IMR-90 (cell line): ENCODE results near the gene CACNA2D4.

ENCODE experiments used
- BHLHE40 ChIP-seq: fragments of 150-350 bp; IDR thresholded peaks from 2 replicates; pipeline ENCODE4 v1.6.1; 2016; ENCODE audit warnings: mild to moderate bottlenecking, low read depth, low read length
- CEBPB ChIP-seq: IDR thresholded peaks from 2 replicates; pipeline ENCODE4 v1.6.1; 2012; ENCODE audit warnings: low read depth, low read length, improper control_type of control experiment
- MAFK ChIP-seq: IDR thresholded peaks from 2 replicates; pipeline ENCODE4 v1.6.1; 2012; ENCODE audit warnings: low read depth, low read length, improper control_type of control experiment
- NFE2L2 ChIP-seq: fragments of 150-350 bp; IDR thresholded peaks from 2 replicates; pipeline ENCODE4 v1.6.1; 2016; ENCODE audit warnings: low read depth, mild to moderate bottlenecking, low read length
- POLR2A ChIP-seq: IDR thresholded peaks from 2 replicates; pipeline ENCODE4 v1.6.1; 2012; ENCODE audit warnings: mild to moderate bottlenecking, low read depth, low read length
- RAD21 ChIP-seq: IDR thresholded peaks from 2 replicates; pipeline ENCODE4 v1.6.1; 2012; ENCODE audit warnings: low read length, improper control_type of control experiment
- RCOR1 ChIP-seq: IDR thresholded peaks from 2 replicates; pipeline ENCODE4 v1.6.1; 2012; ENCODE audit warnings: mild to moderate bottlenecking, low read length, improper control_type of control experiment; ENCODE audit not compliant: insufficient replicate concordance
- RFX5 ChIP-seq: IDR thresholded peaks from 2 replicates; pipeline ENCODE4 v1.8.0; 2012; ENCODE audit warnings: low read depth, mild to moderate bottlenecking, low read length, moderate library complexity
- SMC3 ChIP-seq: fragments of 150-350 bp; IDR thresholded peaks from 2 replicates; pipeline ENCODE4 v1.6.1; 2016; ENCODE audit warnings: low read depth, mild to moderate bottlenecking, antibody characterized with exemption, low read length, moderate library complexity
- TF ChIP-seq, protein P1 (sequence below): fragments of 150-350 bp; IDR thresholded peaks from 2 replicates; pipeline ENCODE4 v1.6.1; 2017; ENCODE audit warnings: mild to moderate bottlenecking, antibody characterized with exemption, low read length, low read depth
- TF ChIP-seq, protein P2 (sequence below): conservative IDR thresholded peaks from 2 replicates; pipeline ENCODE4 v1.5.1; 2012; ENCODE audit warnings: mild to moderate bottlenecking, low read depth, low read length, improper control_type of control experiment
- TF ChIP-seq, protein P3 (sequence below): fragments of 150-350 bp; IDR thresholded peaks from 2 replicates; pipeline ENCODE4 v1.6.1; 2016; ENCODE audit warnings: low read depth, mild to moderate bottlenecking, low read length, moderate library complexity, borderline replicate concordance

DNA sequence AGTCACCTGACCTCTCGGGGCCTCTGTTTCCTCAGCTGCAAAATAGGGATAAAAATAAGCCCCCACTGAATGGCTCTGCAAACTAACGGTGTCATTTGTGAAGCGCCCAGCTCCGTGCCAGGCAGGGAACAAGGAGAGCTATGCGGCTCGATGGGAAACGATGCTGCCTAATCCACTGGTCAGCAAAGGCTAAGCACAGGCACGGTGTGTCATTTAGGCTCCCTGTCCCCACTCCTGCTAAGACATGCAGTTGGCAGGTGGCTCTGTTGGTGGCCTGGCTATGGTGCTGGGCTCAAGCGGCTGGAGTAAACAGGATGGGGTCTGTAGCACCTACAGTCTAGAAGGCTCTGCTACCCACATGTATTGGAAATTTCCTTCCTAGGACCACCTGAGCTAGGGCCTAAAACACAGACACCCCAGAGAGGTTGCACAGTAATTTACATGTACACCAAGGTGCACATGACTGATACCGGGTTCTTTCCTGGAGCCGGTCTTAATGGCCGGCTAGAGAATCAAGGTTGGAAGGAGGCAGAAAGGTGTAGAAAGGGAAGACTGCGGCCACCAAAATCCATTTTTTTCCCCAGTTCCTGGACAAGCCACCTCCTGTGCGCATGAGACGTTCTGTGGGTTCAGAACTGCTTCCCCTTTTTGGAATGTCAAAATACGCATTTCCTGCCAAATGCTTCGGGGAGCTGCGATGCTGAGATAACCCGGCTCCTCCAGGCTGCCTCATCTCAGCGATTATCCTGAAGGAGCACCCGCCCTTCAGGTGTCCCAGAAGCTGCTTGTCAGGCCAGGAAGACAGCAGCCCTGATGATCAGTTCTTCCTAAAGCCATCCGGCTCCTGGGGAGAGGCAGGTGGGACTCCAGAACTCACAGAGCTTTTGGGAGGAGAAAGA lies 1.0 kb downstream of the CACNA2D4 start:
- TF ChIP-seq, protein P1, sequence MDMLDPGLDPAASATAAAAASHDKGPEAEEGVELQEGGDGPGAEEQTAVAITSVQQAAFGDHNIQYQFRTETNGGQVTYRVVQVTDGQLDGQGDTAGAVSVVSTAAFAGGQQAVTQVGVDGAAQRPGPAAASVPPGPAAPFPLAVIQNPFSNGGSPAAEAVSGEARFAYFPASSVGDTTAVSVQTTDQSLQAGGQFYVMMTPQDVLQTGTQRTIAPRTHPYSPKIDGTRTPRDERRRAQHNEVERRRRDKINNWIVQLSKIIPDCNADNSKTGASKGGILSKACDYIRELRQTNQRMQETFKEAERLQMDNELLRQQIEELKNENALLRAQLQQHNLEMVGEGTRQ = no peak
- TF ChIP-seq, protein P2, sequence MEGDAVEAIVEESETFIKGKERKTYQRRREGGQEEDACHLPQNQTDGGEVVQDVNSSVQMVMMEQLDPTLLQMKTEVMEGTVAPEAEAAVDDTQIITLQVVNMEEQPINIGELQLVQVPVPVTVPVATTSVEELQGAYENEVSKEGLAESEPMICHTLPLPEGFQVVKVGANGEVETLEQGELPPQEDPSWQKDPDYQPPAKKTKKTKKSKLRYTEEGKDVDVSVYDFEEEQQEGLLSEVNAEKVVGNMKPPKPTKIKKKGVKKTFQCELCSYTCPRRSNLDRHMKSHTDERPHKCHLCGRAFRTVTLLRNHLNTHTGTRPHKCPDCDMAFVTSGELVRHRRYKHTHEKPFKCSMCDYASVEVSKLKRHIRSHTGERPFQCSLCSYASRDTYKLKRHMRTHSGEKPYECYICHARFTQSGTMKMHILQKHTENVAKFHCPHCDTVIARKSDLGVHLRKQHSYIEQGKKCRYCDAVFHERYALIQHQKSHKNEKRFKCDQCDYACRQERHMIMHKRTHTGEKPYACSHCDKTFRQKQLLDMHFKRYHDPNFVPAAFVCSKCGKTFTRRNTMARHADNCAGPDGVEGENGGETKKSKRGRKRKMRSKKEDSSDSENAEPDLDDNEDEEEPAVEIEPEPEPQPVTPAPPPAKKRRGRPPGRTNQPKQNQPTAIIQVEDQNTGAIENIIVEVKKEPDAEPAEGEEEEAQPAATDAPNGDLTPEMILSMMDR = no peak
- TF ChIP-seq POLR2A = no peak
- TF ChIP-seq RCOR1 = no peak
- TF ChIP-seq RFX5 = no peak
- TF ChIP-seq, protein P3, sequence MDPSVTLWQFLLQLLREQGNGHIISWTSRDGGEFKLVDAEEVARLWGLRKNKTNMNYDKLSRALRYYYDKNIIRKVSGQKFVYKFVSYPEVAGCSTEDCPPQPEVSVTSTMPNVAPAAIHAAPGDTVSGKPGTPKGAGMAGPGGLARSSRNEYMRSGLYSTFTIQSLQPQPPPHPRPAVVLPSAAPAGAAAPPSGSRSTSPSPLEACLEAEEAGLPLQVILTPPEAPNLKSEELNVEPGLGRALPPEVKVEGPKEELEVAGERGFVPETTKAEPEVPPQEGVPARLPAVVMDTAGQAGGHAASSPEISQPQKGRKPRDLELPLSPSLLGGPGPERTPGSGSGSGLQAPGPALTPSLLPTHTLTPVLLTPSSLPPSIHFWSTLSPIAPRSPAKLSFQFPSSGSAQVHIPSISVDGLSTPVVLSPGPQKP = no peak
- no peak for TF ChIP-seq BHLHE40
- TF ChIP-seq SMC3 = no peak
- no peak for TF ChIP-seq MAFK
- TF ChIP-seq NFE2L2 = no peak
- no peak for TF ChIP-seq RAD21
- TF ChIP-seq CEBPB = no peak
